ENCODE measurements around the gene APLP2. TPM values are rescaled to one million over a fixed set of nuclear protein-coding genes. Genes with fewer than 3 reads are reported as not detected.

APLP2 gene
- total RNA-seq, 6 donors from 2014 or later = 249 to 939 (median 653) TPM

GRCh38 chr11:130114726-130115125 is 45.0 kb downstream of the APLP2 start:
- peaks cover 13 to 21% (median 17%) of the 10 kb centered on the region in 4 donors for H3K4me1 ChIP-seq
- no peak overlapping the region for H3K4me3 ChIP-seq
- H3K9me3 ChIP-seq = no peaks in the 10 kb centered on the region
- DNase-seq (no peak), ATAC-seq (ENCODE audit: low FRiP score in 2 of 2) (no peak)
- H3K27me3 ChIP-seq = no peaks in the 10 kb centered on the region
- peak overlapping the region in 1 of 4 donors; percentile 27 for H3K27ac ChIP-seq
- 96 to 97% methylated on average over 4 of the region's 4 CpGs for WGBS, 2 donors
- no peak for TF ChIP-seq POLR2AphosphoS5 (IDR thresholded peaks at IDR 0.05)
- TF ChIP-seq EP300 (IDR thresholded peaks at IDR 0.05) = no peak
- TF ChIP-seq, protein P1, sequence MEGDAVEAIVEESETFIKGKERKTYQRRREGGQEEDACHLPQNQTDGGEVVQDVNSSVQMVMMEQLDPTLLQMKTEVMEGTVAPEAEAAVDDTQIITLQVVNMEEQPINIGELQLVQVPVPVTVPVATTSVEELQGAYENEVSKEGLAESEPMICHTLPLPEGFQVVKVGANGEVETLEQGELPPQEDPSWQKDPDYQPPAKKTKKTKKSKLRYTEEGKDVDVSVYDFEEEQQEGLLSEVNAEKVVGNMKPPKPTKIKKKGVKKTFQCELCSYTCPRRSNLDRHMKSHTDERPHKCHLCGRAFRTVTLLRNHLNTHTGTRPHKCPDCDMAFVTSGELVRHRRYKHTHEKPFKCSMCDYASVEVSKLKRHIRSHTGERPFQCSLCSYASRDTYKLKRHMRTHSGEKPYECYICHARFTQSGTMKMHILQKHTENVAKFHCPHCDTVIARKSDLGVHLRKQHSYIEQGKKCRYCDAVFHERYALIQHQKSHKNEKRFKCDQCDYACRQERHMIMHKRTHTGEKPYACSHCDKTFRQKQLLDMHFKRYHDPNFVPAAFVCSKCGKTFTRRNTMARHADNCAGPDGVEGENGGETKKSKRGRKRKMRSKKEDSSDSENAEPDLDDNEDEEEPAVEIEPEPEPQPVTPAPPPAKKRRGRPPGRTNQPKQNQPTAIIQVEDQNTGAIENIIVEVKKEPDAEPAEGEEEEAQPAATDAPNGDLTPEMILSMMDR (IDR thresholded peaks at IDR 0.05) = no peak
- TF ChIP-seq POLR2A (IDR thresholded peaks at IDR 0.05) = no peak
- H3K36me3 ChIP-seq = peaks cover 7 to 35% (median 15%) of the 10 kb centered on the region in 4 donors

DNA sequence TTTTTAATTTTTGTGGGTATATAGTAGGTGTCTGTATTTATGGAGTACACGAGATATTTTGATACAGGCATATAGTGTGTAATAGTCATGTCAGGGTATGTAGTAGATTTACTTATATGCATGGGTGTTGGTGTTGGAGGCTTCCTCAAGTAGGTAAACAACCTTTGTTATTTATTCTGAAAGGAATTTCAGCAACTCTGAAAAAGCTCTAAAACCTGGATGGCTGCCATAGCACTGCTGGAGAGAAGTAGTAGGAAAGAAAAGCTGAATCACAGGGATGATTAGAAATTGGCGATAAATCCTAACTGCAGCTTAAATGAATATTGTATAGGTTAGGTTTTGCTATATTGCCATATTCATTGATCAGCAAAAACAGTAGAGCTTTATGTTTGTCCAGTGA is 45.5 kb downstream of the APLP2 start:
- peaks cover 7 to 32% (median 12%) of the 10 kb centered on the region in 4 donors for H3K36me3 ChIP-seq
- no peak for ATAC-seq (ENCODE audit: low FRiP score in 2 of 2)
- H3K4me1 ChIP-seq = peaks cover 13 to 21% (median 17%) of the 10 kb centered on the region in 4 donors
- H3K4me3 ChIP-seq = no peak overlapping the region
- DNase-seq = no peak
- no peaks in the 10 kb centered on the region for H3K27me3 ChIP-seq
- H3K27ac ChIP-seq = peak overlapping the region in 1 of 4 donors; percentile 43
- no peaks in the 10 kb centered on the region for H3K9me3 ChIP-seq
- no peak for TF ChIP-seq EP300 (IDR thresholded peaks at IDR 0.05)
- TF ChIP-seq POLR2A (IDR thresholded peaks at IDR 0.05) = no peak
- TF ChIP-seq, protein P1 (IDR thresholded peaks at IDR 0.05) = no peak
- TF ChIP-seq POLR2AphosphoS5 (IDR thresholded peaks at IDR 0.05) = no peak
- 61 to 68% methylated on average over 2 of the region's 2 CpGs for WGBS, 2 donors

- no peak for TF ChIP-seq EP300 (IDR thresholded peaks at IDR 0.05)
- TF ChIP-seq POLR2AphosphoS5 (IDR thresholded peaks at IDR 0.05) = no peak
- TF ChIP-seq, protein P1 (IDR thresholded peaks at IDR 0.05) = no peak
- TF ChIP-seq POLR2A (IDR thresholded peaks at IDR 0.05) = no peak
- H3K27me3 ChIP-seq = no peaks in the 10 kb centered on the region
- DNase-seq (no peak), ATAC-seq (ENCODE audit: low FRiP score in 2 of 2) (no peak)
- peaks cover 13 to 41% (median 29%) of the 10 kb centered on the region in 4 donors for H3K4me1 ChIP-seq
- peaks cover 0 to 21% (median 8%) of the 10 kb centered on the region in 4 donors for H3K36me3 ChIP-seq
- H3K4me3 ChIP-seq = no peak overlapping the region
- no peak overlapping the region for H3K27ac ChIP-seq
- 66 to 74% methylated on average over 2 of the region's 2 CpGs for WGBS, 2 donors
- H3K9me3 ChIP-seq = no peaks in the 10 kb centered on the region
Measured at GRCh38 chr11:130118165-130118564, 48.5 kb downstream of the APLP2 start.

DNA sequence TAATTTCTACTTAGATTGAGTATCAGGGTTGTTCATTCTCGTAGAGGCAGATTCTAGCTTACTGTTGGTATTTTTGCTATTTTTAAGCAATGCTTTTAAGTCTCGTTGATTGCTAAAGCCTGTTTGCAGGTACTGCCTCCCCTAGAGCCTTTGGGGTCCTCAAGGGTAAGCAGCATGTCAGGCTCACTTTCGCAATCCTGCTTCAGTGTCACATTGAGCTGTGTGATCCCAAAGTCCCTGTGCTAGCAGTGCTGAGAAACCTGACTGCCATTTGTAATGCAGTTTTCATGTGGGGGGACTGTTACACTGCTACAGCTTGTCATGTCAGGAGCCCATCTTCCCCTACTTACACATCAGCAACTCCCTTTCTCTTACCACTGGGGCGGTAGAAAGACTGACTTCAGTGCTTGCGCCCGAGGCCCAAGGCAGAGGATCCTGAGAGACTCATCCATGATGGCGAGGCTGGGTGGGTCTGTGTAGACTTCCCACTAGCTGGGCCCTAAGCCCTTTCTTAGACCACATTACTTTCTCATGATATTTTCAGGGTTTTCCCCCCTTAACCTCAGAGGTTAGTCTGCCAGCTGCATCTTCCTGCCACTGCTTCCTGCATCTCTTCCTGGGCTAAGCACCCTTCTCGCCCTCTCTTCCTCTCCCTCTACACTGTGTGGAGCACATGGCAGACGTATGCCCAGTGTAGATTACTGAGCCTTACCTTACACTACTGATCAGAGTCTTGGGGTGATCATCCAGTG is 49.1 kb downstream of the APLP2 start:
- no peak for TF ChIP-seq POLR2A (IDR thresholded peaks at IDR 0.05)
- TF ChIP-seq, protein P1 (IDR thresholded peaks at IDR 0.05) = no peak
- no peak for TF ChIP-seq EP300 (IDR thresholded peaks at IDR 0.05)
- TF ChIP-seq POLR2AphosphoS5 (IDR thresholded peaks at IDR 0.05) = no peak
- H3K27ac ChIP-seq = no peak overlapping the region
- no peak for DNase-seq
- no peaks in the 10 kb centered on the region for H3K27me3 ChIP-seq
- ATAC-seq (ENCODE audit: low FRiP score in 2 of 2) = no peak
- 66 to 84% methylated on average over 9 of the region's 9 CpGs for WGBS, 2 donors
- H3K9me3 ChIP-seq = no peaks in the 10 kb centered on the region
- H3K4me3 ChIP-seq = no peak overlapping the region
- peaks cover 0 to 27% (median 14%) of the 10 kb centered on the region in 4 donors for H3K36me3 ChIP-seq
- H3K4me1 ChIP-seq = peaks cover 20 to 47% (median 35%) of the 10 kb centered on the region in 4 donors
